ENCODE results near the gene CEP350.

Gene CEP350

GRCh38 chr1:180163041-180163440 lies 208.4 kb downstream of the CEP350 start:
- no peak for DNase-seq

Data from NCI-H1930 (cell line).